Effector memory CD4-positive, alpha-beta T cell (primary cell): ENCODE measurements around the gene NUS1.
"Not testable (repeated sequence)": the region's sequence is repeated elsewhere in the genome, so short reads cannot be mapped to it uniquely, and the experiment has no call there.

ENCODE experiments used
- DNase-seq, 3 donors: peaks; one replicate each; pipeline ENCODE4 v3.0.0-alpha.2; 2020
- H3K27ac ChIP-seq: 2 replicates; pipeline ENCODE4 v1.7.0; 2013; ENCODE audit warnings: mild to moderate bottlenecking, low read length, moderate library complexity; ENCODE audit not compliant: insufficient read depth, poor library complexity, severe bottlenecking
- H3K27me3 ChIP-seq: replicated peaks from 2 replicates; pipeline ENCODE4 v1.7.0; 2013; ENCODE audit warnings: mild to moderate bottlenecking, low read length; ENCODE audit not compliant: insufficient read depth, control insufficient read depth, poor library complexity, severe bottlenecking
- H3K36me3 ChIP-seq: 2 replicates; pipeline ENCODE4 v1.7.0; 2013; ENCODE audit warnings: mild to moderate bottlenecking, low read length, moderate library complexity; ENCODE audit not compliant: control insufficient read depth, insufficient read depth
- H3K4me1 ChIP-seq: 2 replicates; pipeline ENCODE4 v1.7.0; 2013; ENCODE audit warnings: low read length, mild to moderate bottlenecking; ENCODE audit not compliant: control insufficient read depth, insufficient read depth, poor library complexity, severe bottlenecking
- H3K4me3 ChIP-seq: 2 replicates; pipeline ENCODE4 v1.7.0; 2013; ENCODE audit warnings: low read length, low read depth, mild to moderate bottlenecking; ENCODE audit not compliant: insufficient read depth, poor library complexity, severe bottlenecking
- H3K9me3 ChIP-seq: 2 replicates; pipeline ENCODE4 v1.7.0; 2013; ENCODE audit warnings: mild to moderate bottlenecking, low read length, moderate library complexity; ENCODE audit not compliant: control insufficient read depth

NUS1 gene

DNA sequence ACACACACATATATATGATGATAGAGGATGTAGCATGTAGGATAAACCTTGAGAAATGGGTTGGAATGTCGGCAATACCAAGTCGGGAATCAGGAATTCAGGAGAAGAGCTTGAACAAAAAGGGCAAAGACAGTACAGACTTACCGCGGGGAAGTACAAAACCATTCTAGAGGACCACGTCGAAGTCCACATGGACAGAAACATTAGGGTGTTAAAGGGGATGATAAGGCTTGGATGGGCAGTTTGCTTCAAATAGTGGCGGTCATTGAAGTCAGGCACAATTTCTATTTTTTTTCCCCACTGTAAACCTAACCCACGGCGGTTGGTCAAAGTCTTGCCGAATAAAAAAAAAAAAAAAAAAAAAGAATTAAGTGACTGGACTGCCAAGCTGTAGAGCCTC is 766 bp upstream of the NUS1 start:
- Histone ChIP-seq H3K4me1 (peaks cover 13% of the 10 kb centered on the region), H3K9me3 (no peaks in the 10 kb centered on the region), H3K4me3 (peak overlapping the region; percentile 84), H3K27me3 (no peaks in the 10 kb centered on the region), H3K36me3 (no peaks in the 10 kb centered on the region), H3K27ac (peak overlapping the region; percentile 63)
- DNase-seq, result no peak

DNA sequence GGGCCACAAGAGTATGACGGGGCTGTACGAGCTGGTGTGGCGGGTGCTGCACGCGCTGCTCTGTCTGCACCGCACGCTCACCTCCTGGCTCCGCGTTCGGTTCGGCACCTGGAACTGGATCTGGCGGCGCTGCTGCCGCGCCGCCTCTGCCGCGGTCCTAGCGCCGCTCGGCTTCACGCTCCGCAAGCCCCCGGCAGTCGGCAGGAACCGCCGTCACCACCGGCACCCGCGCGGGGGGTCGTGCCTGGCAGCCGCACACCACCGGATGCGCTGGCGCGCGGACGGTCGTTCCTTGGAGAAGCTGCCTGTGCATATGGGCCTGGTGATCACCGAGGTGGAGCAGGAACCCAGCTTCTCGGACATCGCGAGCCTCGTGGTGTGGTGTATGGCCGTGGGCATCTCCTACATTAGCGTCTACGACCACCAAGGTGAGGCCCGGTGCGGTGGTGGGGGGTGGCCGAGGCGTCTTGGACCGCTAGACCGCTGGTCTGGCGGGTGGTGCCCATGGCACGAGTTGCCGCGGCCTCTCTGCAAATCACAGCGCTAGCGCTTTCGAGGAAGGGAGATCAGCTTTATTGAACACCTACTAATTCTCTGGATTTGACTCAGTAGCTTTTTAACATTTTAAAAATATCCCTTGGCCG is 511 bp downstream of the NUS1 start:
- not testable (repeated sequence) for H3K9me3 ChIP-seq, H3K27me3 ChIP-seq, DNase-seq, H3K36me3 ChIP-seq
- Histone ChIP-seq H3K27ac (peak overlapping the region; percentile 63), H3K4me1 (peaks cover 14% of the 10 kb centered on the region), H3K4me3 (peak overlapping the region; percentile 84)

DNA sequence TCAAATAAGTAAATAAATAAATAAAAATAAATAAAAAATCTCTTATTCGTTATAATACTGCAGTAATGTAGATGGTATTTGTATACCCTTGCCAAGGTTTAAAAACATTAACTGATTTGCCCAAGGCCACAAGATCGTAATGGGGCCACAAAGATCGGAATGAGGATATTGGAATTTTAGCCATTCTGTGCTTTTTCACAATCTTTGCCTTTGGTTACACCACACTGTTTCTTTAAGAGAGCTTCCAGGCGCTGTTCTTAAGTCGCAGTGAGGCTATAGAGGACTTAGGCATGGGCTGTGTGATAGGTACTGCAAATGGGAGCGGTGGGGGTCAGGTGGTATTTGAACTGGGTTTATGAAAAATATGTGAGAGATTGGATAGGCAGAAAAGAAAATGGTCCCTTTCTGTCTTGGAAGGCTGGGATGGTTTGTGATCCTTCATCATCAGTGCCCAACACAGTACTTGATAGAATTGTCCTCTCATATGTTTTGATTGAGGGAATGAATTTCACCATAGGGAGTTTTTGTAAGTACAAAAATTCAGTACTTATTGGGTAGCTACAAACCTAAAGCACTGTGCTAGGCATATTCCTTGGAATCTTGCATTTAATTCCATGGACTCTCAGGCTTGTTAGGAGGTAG is 1.4 kb downstream of the NUS1 start:
- H3K9me3 ChIP-seq, result no peaks in the 10 kb centered on the region
- H3K27me3 ChIP-seq, result no peaks in the 10 kb centered on the region
- peaks cover 14% of the 10 kb centered on the region for H3K4me1 ChIP-seq
- DNase-seq, result no peak
- H3K4me3 ChIP-seq, result peak overlapping the region; percentile 55
- no peaks in the 10 kb centered on the region for H3K36me3 ChIP-seq
- no peak overlapping the region for H3K27ac ChIP-seq

DNA sequence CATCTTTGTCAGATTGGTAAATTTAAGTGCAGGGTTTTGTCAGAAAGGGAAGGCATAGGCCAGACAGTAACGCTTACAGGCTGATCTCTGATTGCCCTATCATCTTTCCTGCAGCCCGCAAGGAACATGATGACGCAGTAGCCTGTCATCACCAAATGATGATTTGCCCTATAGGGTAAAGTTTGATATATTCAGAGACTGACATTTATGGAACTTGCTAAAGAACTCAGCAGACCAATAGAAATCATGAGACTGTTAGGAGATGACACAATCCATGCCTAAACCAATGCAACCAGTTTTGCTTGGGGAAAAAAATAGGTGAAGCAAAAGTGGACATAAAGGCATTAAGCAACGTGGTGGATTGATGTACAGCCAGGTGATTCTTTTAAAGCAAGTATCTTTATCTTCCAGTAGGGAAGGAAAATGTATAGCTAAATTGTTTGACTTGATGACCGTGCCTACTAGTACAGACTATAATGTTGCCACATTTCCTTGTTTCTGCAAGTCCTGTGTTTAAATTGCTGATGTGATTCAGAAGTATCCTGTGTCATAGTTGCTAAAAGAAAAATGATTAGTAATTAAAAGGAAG is 2.4 kb downstream of the NUS1 start:
- Histone ChIP-seq H3K27ac (no peak overlapping the region), H3K36me3 (no peaks in the 10 kb centered on the region), H3K4me1 (peaks cover 14% of the 10 kb centered on the region), H3K27me3 (no peaks in the 10 kb centered on the region), H3K4me3 (no peak overlapping the region), H3K9me3 (no peaks in the 10 kb centered on the region)
- peak in 1 of 3 donors; percentile 3 for DNase-seq

DNA sequence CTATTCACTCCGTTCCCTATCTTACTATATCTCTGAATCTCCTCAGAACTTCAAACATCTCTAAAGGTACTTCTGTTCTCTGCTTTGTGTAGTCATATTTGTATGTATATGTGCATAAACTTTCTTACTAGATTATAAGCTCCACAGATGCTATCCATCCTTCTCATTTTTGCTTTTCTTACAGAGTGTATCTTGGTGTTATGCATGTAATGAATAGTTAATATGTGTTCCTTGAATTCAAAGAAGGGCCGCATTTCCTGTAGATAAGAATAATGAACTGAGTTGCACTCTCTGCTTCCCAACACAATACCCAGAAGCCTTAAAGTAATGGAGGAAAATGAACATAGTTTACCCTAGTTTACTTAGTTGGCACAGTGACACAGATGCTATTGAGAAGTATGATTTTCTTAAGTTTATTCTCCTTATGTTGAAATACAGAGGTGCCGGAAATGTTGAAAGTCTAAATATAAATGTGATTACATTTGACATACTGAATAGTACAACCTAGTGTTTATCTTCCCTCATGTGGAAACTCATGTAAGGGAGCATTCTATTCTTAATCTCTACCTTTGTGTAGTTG is 6.0 kb downstream of the NUS1 start:
- Histone ChIP-seq H3K27me3 (no peaks in the 10 kb centered on the region), H3K4me3 (no peak overlapping the region), H3K9me3 (no peaks in the 10 kb centered on the region)

DNA sequence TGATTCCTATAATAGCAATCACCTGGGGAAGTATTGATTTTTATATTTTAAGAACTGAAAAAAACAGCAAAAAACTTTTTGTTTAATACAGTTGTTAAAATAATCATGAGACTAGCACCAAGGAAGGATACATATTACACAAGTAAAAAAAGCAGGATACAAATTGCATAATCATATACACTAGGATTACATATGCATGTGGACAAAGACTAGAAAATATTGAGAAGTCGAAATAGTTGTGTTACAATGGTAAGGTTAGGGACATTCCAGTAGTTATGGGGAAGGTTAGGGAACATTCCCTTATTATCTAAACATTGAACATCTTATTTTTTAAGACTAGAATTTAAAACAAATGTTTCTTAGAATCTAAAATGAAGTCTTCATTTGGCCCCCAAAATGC is 9.5 kb downstream of the NUS1 start:
- Histone ChIP-seq H3K4me1 (peaks cover 5% of the 10 kb centered on the region), H3K27ac (no peak overlapping the region), H3K9me3 (no peaks in the 10 kb centered on the region), H3K27me3 (no peaks in the 10 kb centered on the region), H3K36me3 (no peaks in the 10 kb centered on the region), H3K4me3 (no peak overlapping the region)
- DNase-seq, result no peak

More for the DNA sequence above, 6.0 kb downstream of the NUS1 start:
- Histone ChIP-seq H3K4me1 (peaks cover 14% of the 10 kb centered on the region), H3K27ac (no peak overlapping the region), H3K36me3 (no peaks in the 10 kb centered on the region)
- DNase-seq, result no peak

DNA sequence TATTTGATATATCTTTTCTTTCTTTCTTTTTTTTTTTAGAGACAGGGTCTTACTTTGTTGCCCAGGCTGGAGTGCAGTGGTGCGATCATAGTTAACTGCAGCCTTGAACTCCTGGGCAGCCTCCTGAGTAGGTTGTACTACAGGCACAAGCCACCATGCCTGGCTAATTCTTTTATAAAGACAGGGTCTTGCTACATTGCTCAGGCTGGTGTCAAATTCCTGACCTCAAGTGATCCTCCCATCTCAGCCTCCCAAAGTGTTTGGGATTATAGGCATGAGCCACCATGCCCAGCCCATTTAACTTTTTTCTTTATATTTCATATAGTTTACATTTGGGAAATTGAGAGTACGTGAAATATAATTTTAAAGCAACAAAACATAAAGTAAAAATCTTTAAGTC is 10.1 kb downstream of the NUS1 start:
- Histone ChIP-seq H3K9me3 (no peaks in the 10 kb centered on the region), H3K4me1 (peaks cover 5% of the 10 kb centered on the region), H3K4me3 (no peak overlapping the region), H3K36me3 (no peaks in the 10 kb centered on the region), H3K27ac (no peak overlapping the region), H3K27me3 (no peaks in the 10 kb centered on the region)
- DNase-seq, result no peak

DNA sequence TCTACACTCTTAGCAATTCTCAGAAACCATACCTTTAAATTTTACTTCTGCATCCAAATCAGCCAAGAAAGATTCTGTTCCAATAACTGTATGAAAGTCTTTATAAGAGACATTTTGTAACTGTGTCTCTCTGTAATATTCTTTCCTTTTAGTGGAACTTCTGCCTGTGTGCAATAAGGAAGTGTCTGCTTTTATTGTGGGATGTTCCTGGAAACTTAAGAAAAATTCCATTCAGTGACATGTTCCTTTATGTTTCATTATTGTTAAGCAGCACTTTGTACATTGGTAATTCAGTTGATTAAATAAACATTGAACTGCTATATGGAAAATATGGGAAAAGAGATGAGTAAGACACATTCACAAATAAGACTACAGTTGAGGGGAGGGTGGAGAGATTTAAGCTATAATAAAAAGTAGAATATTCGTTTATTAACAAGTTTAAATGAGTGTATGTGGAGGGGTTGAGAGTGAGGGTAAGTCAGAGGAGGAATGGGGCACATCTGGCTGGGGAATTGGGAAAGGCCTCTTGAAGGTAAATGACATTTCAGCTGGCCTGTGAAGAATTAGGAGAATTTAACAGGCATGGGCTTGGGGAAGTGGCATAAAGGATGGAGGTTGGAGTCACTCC is 11.9 kb downstream of the NUS1 start:
- Histone ChIP-seq H3K27ac (no peak overlapping the region), H3K4me1 (peaks cover 5% of the 10 kb centered on the region), H3K4me3 (no peak overlapping the region), H3K36me3 (no peaks in the 10 kb centered on the region), H3K27me3 (no peaks in the 10 kb centered on the region), H3K9me3 (no peaks in the 10 kb centered on the region)
- DNase-seq, result no peak

DNA sequence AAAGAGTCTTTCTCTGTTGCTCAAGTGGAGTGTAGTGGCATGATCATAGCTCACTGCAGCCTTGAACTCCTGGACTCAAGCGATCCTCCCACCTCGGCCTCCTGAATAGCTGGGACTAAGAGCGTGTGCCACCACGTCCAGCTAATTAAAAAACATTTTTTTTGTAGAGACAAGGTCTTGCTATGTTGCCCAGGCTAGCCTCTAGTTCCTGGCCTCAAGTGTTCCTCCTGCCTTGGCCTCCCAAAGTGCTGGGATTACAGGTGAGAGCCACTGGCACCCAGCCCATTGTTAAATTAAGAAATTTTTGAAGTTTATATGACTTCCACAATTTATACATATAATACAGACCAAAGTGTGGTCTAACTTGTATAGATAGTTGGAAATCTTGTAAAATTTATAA is 14.3 kb downstream of the NUS1 start:
- DNase-seq, H3K4me1 ChIP-seq, H3K27ac ChIP-seq, H3K27me3 ChIP-seq, H3K9me3 ChIP-seq, H3K4me3 ChIP-seq: not testable (repeated sequence)
- peaks cover 16% of the 10 kb centered on the region for H3K36me3 ChIP-seq

DNA sequence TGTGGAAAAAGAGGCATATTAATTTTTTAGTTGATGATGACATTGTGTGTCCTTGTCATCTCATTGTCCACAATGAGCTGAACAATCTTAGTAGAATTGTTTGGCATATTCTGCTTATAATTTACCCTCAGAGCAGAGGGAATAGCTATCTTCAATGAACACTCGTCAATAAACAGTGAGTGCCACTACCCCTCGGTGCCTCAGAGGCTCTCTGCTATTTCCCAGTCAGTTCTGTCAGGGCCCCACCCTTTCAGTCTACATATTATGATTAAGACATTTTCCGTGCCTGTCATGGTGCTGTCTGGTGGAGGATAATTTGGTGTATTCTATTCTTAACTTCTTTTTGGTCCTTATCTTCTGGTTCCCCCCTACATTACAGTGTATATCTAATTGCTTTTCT is 31.2 kb downstream of the NUS1 start:
- no peak overlapping the region for H3K4me3 ChIP-seq
- H3K9me3 ChIP-seq, result no peaks in the 10 kb centered on the region
- no peaks in the 10 kb centered on the region for H3K27me3 ChIP-seq
- H3K27ac ChIP-seq, result no peak overlapping the region
- DNase-seq, result no peak
- H3K36me3 ChIP-seq, result peaks cover 32% of the 10 kb centered on the region
- no peaks in the 10 kb centered on the region for H3K4me1 ChIP-seq
